ENCODE measurements around the gene EEF1AKMT4.

Gene EEF1AKMT4

DNA sequence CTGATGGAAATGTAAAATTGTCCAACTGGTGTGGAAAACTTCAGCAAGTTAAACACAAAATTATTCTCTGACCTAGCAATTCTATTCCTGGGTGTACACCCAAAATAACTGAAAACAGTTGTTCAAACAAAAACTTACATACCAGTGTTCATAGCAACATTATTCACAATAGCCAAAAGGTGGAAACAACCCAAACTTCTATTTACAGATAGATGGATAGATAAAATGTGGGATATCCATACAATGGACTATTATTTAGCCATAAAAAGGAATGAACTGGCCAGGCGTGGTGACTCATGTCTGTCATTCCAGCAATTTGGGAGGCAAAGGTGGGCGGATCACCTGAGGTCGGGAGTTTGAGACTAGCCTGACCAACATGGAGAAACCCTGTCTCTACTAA lies 27.0 kb upstream of the EEF1AKMT4 start:
- TF ChIP-seq ZFX (IDR thresholded peaks at IDR 0.05): no peak
- TF ChIP-seq, protein P1, sequence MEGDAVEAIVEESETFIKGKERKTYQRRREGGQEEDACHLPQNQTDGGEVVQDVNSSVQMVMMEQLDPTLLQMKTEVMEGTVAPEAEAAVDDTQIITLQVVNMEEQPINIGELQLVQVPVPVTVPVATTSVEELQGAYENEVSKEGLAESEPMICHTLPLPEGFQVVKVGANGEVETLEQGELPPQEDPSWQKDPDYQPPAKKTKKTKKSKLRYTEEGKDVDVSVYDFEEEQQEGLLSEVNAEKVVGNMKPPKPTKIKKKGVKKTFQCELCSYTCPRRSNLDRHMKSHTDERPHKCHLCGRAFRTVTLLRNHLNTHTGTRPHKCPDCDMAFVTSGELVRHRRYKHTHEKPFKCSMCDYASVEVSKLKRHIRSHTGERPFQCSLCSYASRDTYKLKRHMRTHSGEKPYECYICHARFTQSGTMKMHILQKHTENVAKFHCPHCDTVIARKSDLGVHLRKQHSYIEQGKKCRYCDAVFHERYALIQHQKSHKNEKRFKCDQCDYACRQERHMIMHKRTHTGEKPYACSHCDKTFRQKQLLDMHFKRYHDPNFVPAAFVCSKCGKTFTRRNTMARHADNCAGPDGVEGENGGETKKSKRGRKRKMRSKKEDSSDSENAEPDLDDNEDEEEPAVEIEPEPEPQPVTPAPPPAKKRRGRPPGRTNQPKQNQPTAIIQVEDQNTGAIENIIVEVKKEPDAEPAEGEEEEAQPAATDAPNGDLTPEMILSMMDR (conservative IDR thresholded peaks at IDR 0.05): no peak
- no peak overlapping the region for H3K27ac ChIP-seq

DNA sequence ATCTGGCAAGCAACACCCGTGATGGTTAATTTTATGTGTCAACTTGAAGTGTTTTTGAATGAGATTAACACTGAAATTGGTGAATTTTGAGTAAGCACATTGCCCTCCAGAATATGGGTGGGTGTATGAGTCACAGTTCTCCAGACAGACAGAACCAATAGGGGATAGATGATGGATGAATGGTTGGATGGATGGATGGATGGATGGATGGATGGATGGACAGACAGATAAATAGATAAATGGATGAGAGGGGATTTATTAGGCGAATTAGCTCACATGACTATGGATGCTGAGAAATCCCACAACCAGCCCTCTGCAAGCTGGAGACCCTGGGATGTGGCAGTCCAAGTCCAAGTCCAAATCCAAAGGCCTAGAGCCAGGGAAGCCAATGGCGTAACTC lies 25.5 kb upstream of the EEF1AKMT4 start:
- no peak for TF ChIP-seq ZFX (IDR thresholded peaks at IDR 0.05)
- TF ChIP-seq, protein P1 (conservative IDR thresholded peaks at IDR 0.05): no peak
- H3K27ac ChIP-seq: no peak overlapping the region

DNA sequence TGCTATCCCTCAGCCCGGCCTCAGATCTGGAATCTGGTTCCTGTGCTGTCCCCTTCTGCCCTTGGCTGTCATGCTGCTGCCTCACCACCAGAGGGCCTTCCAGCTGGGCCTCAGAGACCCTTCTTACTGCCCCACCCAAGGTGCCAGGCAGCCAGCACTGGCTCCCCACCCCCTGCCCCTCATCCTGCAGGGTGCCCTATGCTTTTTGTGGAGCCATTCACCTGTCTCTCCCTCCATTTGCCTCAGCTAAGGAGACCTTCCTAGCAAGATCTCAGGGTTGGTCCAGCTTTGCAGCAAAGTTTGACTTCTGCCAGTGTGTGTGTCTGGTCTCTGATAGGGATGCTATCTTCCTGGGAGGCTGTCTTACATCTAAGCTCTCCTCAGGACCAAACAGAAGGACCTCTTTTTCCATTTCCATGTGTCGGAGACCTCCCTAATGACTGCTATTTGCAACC lies 22.0 kb upstream of the EEF1AKMT4 start:
- no peak overlapping the region for H3K27ac ChIP-seq

DNA sequence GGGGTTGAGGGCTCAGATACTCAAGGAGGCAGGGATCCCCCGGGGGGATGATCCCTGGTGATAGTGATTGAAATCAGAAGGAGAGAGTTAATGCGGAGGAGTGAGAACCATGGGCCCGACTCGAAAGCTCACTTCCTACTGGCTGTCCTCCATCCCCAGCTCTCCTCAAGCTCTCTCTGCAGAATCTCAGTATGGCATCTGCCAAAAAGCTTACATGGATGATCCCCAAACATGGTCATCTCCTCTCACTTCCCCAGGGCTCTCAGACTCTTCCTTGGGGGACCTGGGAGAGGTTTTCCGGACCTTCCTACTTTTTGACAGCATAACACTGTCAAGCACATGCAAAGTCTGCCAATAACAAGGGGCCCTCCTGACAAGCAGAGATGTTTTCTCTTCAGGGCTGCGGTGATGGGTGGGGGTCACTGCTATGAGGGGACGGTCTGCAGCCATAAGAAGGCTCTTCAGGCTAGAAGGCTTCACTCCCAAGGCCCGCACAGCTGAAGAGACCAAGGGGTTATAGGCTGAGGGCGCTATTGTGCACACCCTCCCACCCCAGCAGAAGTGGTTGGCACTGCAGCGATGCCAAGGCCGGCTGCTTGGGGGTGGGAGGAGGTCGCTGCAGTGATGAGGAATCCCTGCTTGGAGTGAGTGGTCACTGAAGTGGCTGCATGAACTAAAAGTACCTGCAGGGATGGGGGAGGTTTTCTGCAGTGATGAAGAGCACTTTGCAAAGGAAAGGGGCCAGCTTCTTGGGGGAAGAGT lies 20.9 kb upstream of the EEF1AKMT4 start:
- no peak overlapping the region for H3K27ac ChIP-seq
- TF ChIP-seq ZFX (IDR thresholded peaks at IDR 0.05): no peak
- TF ChIP-seq, protein P1 (conservative IDR thresholded peaks at IDR 0.05): no peak

More for the DNA sequence above, 22.0 kb upstream of the EEF1AKMT4 start:
- no peak for TF ChIP-seq ZFX (IDR thresholded peaks at IDR 0.05)
- TF ChIP-seq, protein P1 (conservative IDR thresholded peaks at IDR 0.05): peak; percentile 97

DNA sequence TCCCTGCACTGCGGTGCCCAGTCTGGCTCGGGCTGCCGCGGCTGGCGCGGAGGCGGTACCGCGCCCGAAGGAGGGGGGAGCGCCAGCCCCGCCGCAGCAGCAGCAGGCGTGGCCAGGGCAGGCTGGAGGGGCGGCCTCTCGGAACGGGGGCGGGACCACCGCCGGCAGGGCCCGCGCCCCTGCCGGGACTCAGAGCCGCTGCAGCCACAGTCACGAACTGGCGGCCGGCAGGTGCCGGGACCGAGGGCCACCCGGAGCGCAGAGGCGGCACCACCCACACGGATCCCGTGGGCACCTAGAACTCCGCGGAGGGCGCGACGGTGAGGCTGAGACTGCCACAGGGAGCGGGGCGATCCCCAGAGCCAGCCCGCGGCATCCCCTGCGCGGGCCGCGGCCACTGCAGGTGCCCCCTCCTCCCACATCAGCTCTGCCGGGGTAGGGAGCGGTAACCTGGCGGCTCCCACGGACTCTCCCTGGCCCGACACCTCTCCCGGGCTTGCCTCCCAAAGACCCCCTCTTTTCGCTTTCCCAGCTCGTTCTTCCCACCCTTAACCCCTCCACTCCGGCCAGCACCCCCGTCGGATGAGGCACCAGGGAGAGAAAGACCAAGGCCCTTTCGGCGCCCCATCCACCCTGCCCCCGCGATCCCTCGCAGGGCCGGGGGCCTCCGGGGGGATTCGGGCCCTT lies 19.9 kb upstream of the EEF1AKMT4 start, which contains the start of gene VWA5B2:
TSS of gene VWA5B2 (plus strand) at position 192 of the 687 bp plus-strand sequence. CDS start 944 bp downstream, outside the sequence.
- H3K27ac ChIP-seq: peak within 1 kb of the TSS; percentile 1; the same call in 1 of the 2 replicates
- no peak for TF ChIP-seq ZFX (IDR thresholded peaks at IDR 0.05)
- TF ChIP-seq, protein P1 (conservative IDR thresholded peaks at IDR 0.05): no peak; the same call in 1 of the 2 replicates

DNA sequence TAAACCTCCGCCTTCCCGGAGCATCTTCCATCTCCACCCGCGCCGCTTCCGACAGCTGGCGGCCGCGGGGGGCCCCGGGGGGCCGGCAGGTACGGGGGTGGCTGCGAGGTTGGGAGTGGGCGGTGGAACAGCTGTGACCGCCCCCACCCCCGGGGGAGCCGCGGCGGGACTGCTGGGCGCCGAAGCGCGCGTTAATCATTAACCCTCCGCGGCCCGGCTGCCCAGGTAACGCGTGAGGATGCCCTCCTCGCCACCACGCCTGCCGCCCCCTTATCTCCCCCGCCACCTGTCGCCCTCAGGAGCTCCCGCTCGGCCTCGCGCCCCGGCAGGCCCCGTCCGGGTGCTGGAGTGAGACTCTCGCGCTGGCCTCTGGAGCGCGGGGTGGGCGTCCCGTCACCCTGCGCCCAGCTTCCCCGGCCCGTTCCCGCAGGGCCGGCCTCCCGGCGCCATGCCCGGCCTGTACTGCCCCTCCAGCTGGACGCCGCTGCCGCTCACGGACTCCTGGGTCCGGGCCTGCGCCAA lies 19.3 kb upstream of the EEF1AKMT4 start:
- TF ChIP-seq, protein P1 (conservative IDR thresholded peaks at IDR 0.05): no peak
- no peak for TF ChIP-seq ZFX (IDR thresholded peaks at IDR 0.05)
- peak overlapping the region; percentile 1; the same call in 1 of the 2 replicates for H3K27ac ChIP-seq
